Esophagus squamous epithelium (tissue), 5 donors: ENCODE results near the gene SREBF2. TPM values are rescaled to one million over a fixed set of nuclear protein-coding genes. Genes with fewer than 3 reads are reported as not detected.

Source experiments
- DNase-seq: peaks from one replicate; lab custom pipeline; 2025; lab: John Stamatoyannopoulos, UW
- H3K27ac ChIP-seq, 4 donors: fragments of 200-600 bp; sonication (generic); one replicate each; pipeline ENCODE4 v1.5.1; 2016 to 2019; ENCODE audit warnings: mild to moderate bottlenecking in 1 of 4
- H3K27me3 ChIP-seq, 4 donors: fragments of 200-600 bp; sonication (generic); 1 replicate in 3 of 4; 2 replicates in 1 of 4; pipeline versions ENCODE4 v1.5.1 to v1.6.0; 2017 to 2021; ENCODE audit warnings: antibody characterized with exemption in 1 of 4
- H3K36me3 ChIP-seq, 3 donors: fragments of 200-600 bp; sonication (generic); one replicate each; pipeline ENCODE4 v1.5.1; 2016 to 2019
- H3K4me1 ChIP-seq, 3 donors: fragments of 200-600 bp; sonication (generic); one replicate each; pipeline ENCODE4 v1.5.1; 2017 to 2019
- H3K4me3 ChIP-seq, 4 donors: fragments of 200-600 bp; sonication (generic); 1 replicate in 3 of 4; 2 replicates in 1 of 4; pipeline ENCODE4 v1.5.1; 2016 to 2019; ENCODE audit warnings: mild to moderate bottlenecking in 2 of 4, moderate library complexity in 1 of 4
- H3K9me3 ChIP-seq, 3 donors: fragments of 200-600 bp; sonication (generic); one replicate each; pipeline ENCODE4 v1.5.1; 2016 to 2019
- CTCF ChIP-seq, 6 experiments: fragments of 450-650 bp in 4 of 6; fragments of 200-600 bp in 2 of 6; sonication (generic) in 2 of 6; IDR thresholded peaks; one replicate each; pipeline ENCODE4 v1.5.1; 2016 to 2019; ENCODE audit warnings: antibody characterized with exemption in 6 of 6, mild to moderate bottlenecking in 4 of 6, moderate library complexity in 4 of 6
- POLR2A ChIP-seq, 4 donors: fragments of 450-650 bp; IDR thresholded peaks; one replicate each; pipeline ENCODE4 v1.6.1; 2017; ENCODE audit warnings: antibody characterized with exemption in 4 of 4, mild to moderate bottlenecking in 4 of 4, moderate library complexity in 3 of 4
- WGBS, 2 donors: methylation state at CpG; one replicate each; pipeline ENCODE4 v1.1.5; 2018; 5-methylcytosine and 5-hydroxymethylcytosine counted together
- intact Hi-C: fragments of 100-400 bp; cut with DNase I; formaldehyde crosslinking; loops from one replicate; pipeline ENCODE4 v1.15.0; 2022
- total RNA-seq, 4 donors: library from RNA; depleted of rRNA; stranded (reverse); fragments of >200 nt; gene quantifications; one replicate each; pipeline ENCODE4 v1.1.0, GENCODE V29; 2016
- donor health status: DM: yes; HTN: yes; CAD: no.

SREBF2 gene
- total RNA-seq, 4 donors from 2014 or later = 72.8 to 138 (median 98.6) TPM

DNA sequence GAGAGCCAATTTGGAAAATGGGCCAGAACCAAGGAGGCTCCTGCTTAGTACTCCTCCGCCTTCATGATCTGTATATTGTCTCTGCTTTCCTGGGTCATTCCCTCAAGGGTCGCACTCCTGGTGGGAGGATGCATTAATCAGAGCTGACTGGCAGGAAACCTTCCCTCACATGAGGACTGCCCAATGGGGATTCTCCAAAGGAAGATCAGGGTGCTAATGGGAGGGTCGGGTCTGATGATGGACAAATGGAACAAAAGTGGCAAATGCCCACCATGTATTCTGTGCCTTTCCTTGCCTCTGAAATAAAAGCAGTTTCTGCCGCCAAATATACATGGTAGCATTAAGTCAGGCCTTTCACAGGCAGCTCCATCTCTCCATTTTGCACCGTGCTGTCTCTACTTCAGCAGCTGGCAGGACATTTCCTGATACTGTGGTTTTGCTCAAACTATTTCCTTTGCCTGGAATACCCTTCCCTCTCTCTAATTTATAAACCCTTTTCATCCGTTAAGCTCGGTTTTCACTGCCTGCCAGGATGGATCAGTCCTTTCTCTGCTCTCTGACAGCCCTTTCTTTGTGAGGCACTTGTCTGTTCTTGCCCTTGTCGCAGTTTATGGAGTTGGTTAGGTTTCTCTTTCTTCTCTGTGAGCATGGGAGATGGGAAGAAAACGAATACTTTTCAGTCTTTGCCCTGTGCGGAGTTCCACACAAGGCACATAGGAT is 13.5 kb downstream of the SREBF2 start:
- TF ChIP-seq POLR2A (IDR thresholded peaks at IDR 0.05) (peak in 1 of 4 donors; percentile 15), CTCF (IDR thresholded peaks at IDR 0.05) (no peak)
- H3K9me3 ChIP-seq = no peaks in the 10 kb centered on the region
- H3K4me1 ChIP-seq = peaks cover 32 to 87% (median 70%) of the 10 kb centered on the region in 3 donors
- peak overlapping the region; percentile 77 to 99 (median 90) for H3K27ac ChIP-seq
- intact Hi-C loops = no loop called here
- H3K36me3 ChIP-seq = peaks cover 0 to 18% (median 0%) of the 10 kb centered on the region in 3 donors
- H3K4me3 ChIP-seq = peak overlapping the region in 2 of 4 donors; percentile 4 to 9
- WGBS, 2 donors = 29 to 44% methylated on average over 8 to 10 of the region's 10 CpGs
- no peak for DNase-seq
- H3K27me3 ChIP-seq = no peaks in the 10 kb centered on the region

DNA sequence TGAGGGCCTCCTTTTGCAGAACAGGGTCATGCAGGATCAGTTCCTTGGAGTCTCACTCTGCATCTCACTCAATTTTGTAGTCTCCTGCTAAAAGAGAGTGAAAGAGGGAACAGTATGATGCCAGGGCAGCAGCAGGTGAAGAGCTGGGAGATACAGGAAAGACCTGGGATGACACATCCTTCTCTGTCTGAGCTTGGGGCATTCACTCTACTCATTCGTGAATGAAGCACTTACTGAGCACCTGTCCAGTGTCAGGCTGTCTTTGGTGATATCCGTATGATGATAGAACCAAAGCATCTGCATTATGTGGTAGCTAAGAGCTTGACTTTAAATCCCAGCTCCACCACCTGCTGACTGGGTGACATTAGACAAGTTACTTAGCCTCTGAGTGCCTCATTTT is 14.4 kb downstream of the SREBF2 start:
- no peaks in the 10 kb centered on the region for H3K9me3 ChIP-seq
- peak overlapping the region; percentile 77 to 99 (median 90) for H3K27ac ChIP-seq
- peaks cover 32 to 84% (median 62%) of the 10 kb centered on the region in 3 donors for H3K4me1 ChIP-seq
- DNase-seq = no peak
- WGBS, 2 donors = 29 to 74% methylated on average over 2 of the region's 2 CpGs
- intact Hi-C loops = no loop called here
- peaks cover 0 to 25% (median 0%) of the 10 kb centered on the region in 3 donors for H3K36me3 ChIP-seq
- TF ChIP-seq CTCF (IDR thresholded peaks at IDR 0.05) (no peak), POLR2A (IDR thresholded peaks at IDR 0.05) (no peak)
- no peaks in the 10 kb centered on the region for H3K27me3 ChIP-seq
- H3K4me3 ChIP-seq = peak overlapping the region in 2 of 4 donors; percentile 4 to 9

DNA sequence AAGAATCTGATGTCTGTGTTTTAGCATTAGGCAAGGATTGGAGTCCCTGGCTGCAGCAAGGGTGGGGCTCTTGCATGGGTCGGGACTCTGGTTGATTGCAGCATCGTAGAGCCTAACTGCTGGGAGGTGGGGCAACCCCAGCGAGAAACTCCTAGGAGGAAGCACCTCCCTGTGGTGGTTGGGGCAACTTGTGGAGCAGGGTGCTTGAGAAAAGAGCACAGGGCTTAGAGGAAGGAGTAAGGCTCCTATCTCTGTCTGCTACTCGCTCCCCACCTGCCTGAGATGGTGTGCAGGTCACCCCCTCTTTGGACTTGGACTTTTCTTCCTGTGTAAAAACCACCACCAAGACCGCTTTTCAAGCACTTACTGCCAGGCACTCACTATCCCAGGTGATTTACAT is 15.6 kb downstream of the SREBF2 start:
- H3K36me3 ChIP-seq = peaks cover 0 to 25% (median 0%) of the 10 kb centered on the region in 3 donors
- WGBS, 2 donors = 32 to 52% methylated on average over 4 to 5 of the region's 5 CpGs
- TF ChIP-seq CTCF (IDR thresholded peaks at IDR 0.05) (peak in 4 of 6 experiments; percentile 39 to 59 (median 51)), POLR2A (IDR thresholded peaks at IDR 0.05) (no peak)
- DNase-seq = no peak
- no peaks in the 10 kb centered on the region for H3K27me3 ChIP-seq
- no peak overlapping the region for H3K4me3 ChIP-seq
- H3K9me3 ChIP-seq = no peaks in the 10 kb centered on the region
- peaks cover 32 to 78% (median 60%) of the 10 kb centered on the region in 3 donors for H3K4me1 ChIP-seq
- peak overlapping the region; percentile 70 to 99 (median 90) for H3K27ac ChIP-seq
- intact Hi-C loops = no loop called here

GRCh38 chr22:41856469-41856868 is 23.6 kb downstream of the SREBF2 start:
- TF ChIP-seq CTCF (IDR thresholded peaks at IDR 0.05) = no peak
- TF ChIP-seq POLR2A (IDR thresholded peaks at IDR 0.05) = no peak
- WGBS, 2 donors = 47 to 68% methylated on average over 2 of the region's 2 CpGs
- H3K27me3 ChIP-seq = no peaks in the 10 kb centered on the region
- intact Hi-C loops = no loop called here
- peaks cover 0 to 6% (median 0%) of the 10 kb centered on the region in 3 donors for H3K36me3 ChIP-seq
- peaks cover 0 to 65% (median 25%) of the 10 kb centered on the region in 3 donors for H3K4me1 ChIP-seq
- H3K27ac ChIP-seq = peak overlapping the region in 3 of 4 donors; percentile 58 to 79 (median 77)
- H3K9me3 ChIP-seq = no peaks in the 10 kb centered on the region
- H3K4me3 ChIP-seq = no peak overlapping the region
- DNase-seq = no peak

DNA sequence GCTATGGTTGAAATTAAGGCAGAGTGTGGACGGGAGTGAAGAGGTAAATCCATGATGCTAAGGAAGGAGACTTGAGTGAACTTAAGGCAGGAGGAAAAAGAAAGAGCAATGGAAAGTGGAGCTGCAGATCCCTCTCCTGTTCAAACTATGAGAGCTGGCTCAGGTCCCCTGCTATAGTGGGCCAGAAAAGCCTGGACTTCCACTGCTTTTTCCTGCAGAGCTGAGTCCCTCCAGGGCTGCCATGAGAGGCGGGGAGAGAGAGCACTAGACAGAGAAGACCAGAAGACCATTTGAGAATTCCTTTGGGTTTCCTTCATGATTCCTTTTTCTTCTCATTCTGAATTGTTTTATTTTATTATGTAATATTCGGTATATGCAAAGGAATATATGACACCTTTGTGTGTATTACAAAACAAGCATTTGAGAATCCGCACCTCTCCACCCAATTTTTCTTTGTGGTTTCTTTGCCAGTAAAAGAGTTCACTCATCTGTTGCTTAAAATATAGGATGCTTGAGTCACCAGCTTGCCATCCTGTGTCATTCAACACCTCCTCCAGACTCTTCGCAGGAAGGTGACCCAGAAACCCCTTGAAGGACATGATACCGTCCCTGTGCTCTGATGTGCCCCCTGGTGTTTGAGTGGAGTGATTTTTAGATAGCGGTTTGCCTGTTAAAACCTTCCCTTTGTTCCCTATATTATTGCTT is 24.4 kb downstream of the SREBF2 start:
- DNase-seq = no peak
- Histone ChIP-seq H3K4me3 (no peak overlapping the region), H3K9me3 (no peaks in the 10 kb centered on the region), H3K4me1 (peaks cover 0 to 68% (median 28%) of the 10 kb centered on the region in 3 donors), H3K27ac (peak overlapping the region; percentile 58 to 79 (median 68)), H3K36me3 (no peaks in the 10 kb centered on the region), H3K27me3 (no peaks in the 10 kb centered on the region)
- WGBS, 2 donors = 40 to 43% methylated on average over 7 of the region's 7 CpGs
- no peak for TF ChIP-seq POLR2A (IDR thresholded peaks at IDR 0.05)
- peak in 5 of 6 experiments; percentile 49 to 73 (median 66) for TF ChIP-seq CTCF (IDR thresholded peaks at IDR 0.05)
- intact Hi-C loops = no loop called here
